ENCODE data around the gene PCDHGC5.

- TF ChIP-seq, protein P1, sequence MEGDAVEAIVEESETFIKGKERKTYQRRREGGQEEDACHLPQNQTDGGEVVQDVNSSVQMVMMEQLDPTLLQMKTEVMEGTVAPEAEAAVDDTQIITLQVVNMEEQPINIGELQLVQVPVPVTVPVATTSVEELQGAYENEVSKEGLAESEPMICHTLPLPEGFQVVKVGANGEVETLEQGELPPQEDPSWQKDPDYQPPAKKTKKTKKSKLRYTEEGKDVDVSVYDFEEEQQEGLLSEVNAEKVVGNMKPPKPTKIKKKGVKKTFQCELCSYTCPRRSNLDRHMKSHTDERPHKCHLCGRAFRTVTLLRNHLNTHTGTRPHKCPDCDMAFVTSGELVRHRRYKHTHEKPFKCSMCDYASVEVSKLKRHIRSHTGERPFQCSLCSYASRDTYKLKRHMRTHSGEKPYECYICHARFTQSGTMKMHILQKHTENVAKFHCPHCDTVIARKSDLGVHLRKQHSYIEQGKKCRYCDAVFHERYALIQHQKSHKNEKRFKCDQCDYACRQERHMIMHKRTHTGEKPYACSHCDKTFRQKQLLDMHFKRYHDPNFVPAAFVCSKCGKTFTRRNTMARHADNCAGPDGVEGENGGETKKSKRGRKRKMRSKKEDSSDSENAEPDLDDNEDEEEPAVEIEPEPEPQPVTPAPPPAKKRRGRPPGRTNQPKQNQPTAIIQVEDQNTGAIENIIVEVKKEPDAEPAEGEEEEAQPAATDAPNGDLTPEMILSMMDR (IDR thresholded peaks at IDR 0.05; ENCODE audit: insufficient read depth, low read length), result no peak
- no peak for TF ChIP-seq REST (IDR thresholded peaks at IDR 0.05; ENCODE audit: insufficient replicate concordance, low read depth)
- TF ChIP-seq GABPA (IDR thresholded peaks at IDR 0.05; ENCODE audit: low read depth), result no peak
- TF ChIP-seq POLR2AphosphoS5 (IDR thresholded peaks at IDR 0.05; ENCODE audit: low read depth), result no peak
These were observed 6.6 kb downstream of the PCDHGC5 start for GRCh38 chr5:141495453-141495811.

All from HL-60 (cell line).